ENCODE results near the gene CEP83. TPM values are rescaled to one million over a fixed set of nuclear protein-coding genes. Genes with fewer than 3 reads are reported as not detected.
"Not testable (repeated sequence)": the region's sequence is repeated elsewhere in the genome, so short reads cannot be mapped to it uniquely, and the experiment has no call there.

The CEP83 gene
- total RNA-seq, 1 donor from 2014 or later: 16.2 TPM

DNA sequence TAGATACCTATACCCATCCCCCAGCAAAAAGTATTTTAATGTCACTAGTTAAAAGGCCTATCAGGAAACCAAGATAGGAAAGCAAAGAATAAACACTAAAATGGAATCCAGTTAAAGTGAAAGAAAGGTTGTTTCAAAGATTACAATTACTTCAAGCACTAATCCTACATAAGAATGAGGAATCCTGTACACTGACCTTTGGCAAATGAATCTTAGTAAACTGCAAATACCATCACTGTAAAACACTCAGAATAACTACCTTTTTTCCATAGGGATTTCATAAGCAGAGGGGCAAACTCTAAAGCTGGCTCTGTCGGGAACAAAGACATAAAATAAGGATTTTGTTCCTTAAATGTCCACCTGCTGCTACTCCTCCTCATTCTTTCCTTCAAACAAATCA lies 25.9 kb downstream of the CEP83 start:
- no peak for DNase-seq (ENCODE audit: low spot score)

DNA sequence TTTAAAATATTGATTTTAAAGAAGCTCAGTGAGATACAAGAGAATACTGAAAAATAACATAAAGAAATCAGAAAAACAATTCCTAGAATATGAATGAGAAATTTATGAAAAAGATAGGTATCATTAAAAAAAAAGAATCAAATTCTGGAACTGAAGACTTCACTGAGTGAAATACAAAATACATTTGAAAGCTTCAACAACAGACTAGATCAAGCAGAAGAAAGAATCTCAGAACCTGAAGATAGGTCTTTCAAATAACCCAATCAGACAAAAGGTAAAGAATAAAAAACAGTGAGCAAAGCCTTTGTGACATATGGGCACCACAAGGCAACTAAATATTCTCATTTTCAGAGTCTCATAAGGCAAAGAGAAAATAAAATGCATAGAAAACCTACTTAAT lies 29.4 kb downstream of the CEP83 start:
- DNase-seq (ENCODE audit: low spot score): no peak

DNA sequence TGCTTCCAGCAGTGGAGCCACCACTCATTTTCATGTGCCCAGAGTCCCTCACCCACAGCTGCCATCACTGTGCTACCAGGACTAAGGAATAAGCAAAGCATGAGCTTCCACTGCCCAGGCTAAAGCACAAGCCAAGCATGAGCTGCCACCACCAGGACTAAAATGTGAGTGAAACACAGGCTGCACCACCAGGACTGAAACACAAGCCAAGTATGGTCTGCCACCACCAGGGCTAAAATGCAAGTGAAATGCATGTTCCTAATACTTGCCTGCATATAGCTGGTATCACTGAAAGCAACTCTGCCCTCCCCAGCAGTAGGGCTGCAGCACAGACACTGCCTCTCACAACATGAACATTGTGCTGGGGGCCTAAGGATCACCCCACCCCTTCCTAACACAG lies 30.0 kb downstream of the CEP83 start:
- no peak for DNase-seq (ENCODE audit: low spot score)

DNA sequence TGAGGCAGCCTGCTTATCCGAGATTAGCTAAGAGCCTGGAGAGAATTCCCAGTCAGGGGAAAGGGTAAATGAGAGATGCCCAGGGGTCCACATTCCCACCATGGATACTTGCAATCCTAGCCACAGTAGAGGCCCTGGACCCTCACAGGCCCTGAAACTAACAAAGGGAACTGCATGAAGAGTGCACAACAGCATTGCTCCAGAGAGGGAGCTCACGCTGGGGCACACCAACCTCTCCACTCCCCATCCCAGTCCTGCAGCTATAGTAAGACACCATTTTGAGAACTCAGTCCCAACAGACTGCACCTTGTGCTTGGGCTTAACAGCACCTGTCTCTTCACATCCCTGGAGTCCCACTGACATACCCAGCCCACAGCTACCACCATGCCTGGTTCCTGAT lies 30.5 kb downstream of the CEP83 start:
- no peak for DNase-seq (ENCODE audit: low spot score)

DNA sequence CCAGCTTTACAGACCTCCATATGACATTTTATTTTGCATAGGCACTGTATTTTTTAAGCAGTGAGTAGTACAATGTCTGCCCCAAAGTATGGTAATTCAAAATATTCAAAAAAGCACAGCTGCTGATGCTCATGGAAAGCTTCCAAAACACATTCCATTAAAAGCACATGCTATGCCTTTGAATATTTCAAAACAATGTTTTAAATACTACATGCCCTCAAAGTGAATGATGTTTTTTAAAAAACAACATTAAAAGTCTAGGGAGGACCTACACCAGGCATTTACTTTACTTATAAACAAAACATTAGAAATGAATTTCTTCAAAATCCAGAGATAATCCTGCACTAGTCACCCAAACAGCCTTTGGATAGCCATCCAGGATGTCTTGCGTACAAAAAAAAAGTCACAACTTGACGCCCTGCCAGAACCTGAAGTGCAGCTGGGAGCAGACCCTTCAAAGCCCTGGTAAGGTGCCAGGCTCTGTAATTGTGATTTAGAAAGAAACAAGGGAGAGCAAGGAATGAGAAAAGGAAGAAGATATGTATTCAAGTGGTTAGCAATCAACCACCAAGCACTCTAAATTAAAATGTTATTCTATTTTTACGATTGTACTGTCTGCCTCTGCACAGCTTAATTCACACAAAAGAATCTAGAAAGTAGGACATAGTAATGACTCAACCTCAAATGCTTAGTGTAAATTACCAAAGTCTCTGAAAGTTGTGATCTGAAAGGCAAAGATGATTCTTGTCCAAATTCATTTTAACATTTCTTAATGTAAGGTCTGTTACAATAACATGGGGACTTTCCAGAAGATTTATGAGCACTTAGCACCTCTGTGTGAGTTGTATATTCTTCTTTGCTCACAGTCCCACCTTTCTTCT lies 31.9 kb downstream of the CEP83 start:
- DNase-seq (ENCODE audit: low spot score): no peak

DNA sequence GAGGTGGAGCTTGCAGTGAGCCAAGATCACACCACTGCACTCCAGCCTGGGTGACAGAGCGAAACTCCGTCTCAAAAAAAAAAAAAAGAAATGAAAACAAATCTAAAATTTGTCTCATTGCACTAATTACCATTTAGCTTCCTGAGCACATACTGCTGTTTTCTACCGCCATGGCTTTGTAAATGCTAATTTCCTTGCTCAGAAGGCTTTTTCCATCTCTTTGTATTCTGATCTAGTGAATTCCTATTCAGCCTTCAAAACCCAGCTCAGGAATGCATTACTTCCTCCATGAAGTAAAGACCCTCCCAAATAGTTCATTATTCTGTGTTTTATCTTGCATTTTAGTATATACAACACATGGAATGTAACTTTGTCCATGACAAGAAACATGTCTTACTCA lies 33.6 kb downstream of the CEP83 start:
- no peak for DNase-seq (ENCODE audit: low spot score)

DNA sequence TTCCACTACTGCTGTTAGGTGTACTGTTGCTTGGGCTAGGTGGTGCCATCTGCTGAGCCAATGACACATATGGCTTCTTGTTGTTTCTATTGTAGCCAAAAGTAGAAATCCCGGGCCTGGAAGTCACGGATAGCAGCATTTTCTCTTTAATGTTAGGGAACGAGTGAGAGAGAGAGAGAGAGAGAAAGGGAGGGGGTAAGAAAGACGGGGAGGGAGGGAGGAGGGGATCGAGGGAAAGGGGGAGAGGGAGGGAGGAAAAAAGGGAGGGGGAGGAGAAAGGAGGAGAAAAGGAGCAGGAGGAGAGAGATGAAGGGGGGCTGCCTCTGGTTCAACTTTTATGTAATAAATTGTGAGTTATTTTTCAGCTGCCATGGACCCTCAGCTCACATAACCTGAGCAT lies 34.8 kb downstream of the CEP83 start:
- not testable (repeated sequence) for DNase-seq (ENCODE audit: low spot score)

DNA sequence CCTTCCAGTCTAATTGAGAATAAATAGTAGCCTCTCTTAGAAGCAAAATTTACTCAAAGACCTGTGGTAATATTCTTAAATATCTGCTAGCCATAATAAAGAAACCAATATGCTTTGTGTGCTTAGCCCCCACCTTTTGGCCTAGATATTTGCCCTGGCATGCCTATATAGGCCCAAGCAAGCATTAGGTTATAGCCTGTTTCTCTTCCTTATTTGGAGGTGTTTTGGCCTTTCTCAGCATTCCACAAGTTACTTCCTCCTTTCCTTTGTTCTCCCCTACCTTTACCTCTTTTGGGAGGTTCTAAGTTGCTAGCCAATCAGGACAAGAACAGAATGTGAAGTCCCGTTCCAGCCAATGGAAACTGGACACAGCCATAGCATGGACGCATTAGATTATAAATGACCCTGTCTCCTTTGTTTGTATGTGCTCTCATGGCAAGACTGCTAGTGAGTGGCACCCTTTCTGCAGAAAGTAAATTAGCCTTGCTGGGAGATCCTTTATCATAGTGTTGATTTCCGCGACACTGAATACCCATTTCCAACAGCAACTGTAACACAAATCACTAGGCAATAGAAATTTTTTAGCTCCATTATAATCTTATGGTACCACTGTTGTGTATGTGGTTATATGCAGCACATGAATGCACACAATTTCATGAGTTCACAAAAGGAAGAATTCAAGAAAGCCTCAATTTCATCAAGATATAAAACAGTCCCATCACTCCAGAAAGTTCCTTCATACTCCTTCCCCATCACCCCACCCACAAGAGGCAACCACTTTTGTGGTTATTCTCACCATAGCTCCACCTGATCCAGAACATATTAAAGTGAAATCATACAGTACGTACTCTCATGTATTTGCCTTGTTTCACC lies 37.6 kb downstream of the CEP83 start:
- DNase-seq (ENCODE audit: low spot score): no peak

DNA sequence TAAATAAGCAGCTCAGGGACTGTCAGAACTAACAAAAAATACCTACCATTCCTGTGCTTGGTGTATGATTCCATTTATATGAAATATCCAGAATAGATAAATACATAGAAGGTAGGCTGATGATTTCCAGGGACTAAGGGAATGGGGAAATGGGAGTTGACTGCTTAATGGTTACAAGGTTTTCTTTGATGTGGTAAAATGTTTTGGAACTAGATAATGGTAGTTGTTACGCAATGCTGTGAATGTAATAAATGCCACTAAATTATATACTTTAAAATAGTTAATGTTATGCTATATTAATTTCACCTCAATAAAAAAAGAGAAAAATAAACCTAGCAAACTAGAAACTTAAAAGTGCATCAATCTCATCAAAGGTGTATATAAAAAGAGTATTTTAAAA lies 41.1 kb downstream of the CEP83 start:
- DNase-seq (ENCODE audit: low spot score): no peak

DNA sequence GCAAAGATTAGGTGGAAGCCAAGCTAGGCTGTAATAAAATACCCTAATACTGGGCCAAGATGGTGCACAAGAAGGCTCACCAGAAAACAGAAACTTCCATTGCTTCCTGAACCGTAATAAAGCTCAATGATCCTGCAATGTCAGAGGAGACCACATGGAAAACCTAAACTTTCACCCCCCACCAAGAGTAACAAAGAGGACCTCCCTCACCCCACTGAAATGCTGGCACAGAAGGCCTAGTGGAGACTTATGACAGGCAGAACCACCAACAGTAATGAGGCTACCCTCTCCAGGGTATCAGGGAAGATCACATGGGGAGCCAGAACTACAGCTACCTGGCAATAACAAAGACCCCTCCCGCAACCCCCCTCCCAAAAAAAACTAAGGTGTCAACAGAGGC lies 43.1 kb downstream of the CEP83 start:
- DNase-seq (ENCODE audit: low spot score): no peak

DNA sequence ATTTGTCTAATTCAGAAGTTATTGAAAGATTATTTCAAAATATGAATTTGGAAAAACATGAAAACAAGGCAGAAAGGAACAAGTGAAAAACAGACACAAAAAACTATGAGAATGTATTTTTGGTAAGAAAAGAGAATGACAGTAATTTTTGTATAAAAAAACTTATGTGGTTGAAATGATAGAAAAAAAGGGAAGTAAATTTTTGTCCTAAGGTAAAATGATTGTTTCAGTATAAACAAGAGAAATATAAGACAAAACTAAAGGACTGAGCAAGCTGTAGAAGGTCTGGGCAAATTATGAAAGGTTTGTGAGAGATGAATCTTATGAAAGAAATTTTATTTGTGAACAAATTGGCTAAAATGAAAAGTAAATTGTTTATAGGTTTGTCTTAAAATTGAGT lies 44.6 kb downstream of the CEP83 start:
- DNase-seq (ENCODE audit: low spot score): no peak

DNA sequence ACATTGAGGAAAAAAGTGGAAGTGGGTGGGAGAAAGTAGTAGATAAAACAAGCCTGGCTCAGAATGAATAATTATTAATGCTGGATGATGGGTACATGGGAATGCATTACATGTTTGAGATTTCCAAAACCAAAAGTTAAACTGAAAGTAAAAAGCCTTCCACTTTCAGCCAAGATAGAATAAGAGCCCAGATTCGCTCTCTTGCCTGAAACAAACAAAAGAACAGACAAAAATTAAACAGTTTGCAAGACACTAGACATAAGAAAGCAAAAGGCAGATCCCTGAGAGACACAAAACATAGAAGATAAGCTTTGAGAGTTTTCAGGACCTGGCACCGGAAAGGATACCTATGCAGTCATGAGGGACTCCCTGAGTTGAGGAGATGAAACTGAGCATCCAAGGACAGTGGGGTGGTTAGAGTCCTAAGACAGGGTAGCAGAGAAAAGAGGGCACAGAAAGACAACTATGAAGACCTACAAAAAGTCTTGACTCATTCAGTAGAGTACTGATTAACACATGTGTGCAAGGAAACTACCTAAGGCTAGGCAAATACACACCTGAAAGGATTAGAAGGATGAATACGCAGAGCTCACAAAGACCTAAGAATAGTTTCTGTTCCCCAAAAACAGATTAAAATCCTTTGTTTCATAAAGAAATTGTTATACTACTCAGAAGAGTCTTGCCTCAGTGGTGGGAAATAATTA lies 54.1 kb downstream of the CEP83 start:
- DNase-seq (ENCODE audit: low spot score): no peak

DNA sequence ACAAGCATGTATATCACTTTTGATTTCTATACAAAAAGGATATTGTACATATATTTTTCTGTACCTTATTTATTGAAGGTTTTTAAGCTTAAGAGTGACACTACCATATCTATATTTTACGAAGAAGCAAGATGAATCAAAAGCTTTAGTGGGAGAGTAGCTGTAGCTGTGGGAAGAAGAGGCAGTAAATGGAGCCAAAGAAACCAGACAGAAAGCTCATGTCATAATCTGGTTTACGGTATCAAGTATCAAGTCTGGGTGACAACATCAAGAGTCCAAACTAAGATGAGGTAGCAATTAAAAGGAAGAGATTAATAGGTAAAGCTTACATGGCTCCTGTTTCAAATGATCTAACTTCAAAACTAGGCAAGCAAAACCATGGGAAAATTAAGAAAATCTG lies 54.8 kb downstream of the CEP83 start:
- DNase-seq (ENCODE audit: low spot score): no peak

DNA sequence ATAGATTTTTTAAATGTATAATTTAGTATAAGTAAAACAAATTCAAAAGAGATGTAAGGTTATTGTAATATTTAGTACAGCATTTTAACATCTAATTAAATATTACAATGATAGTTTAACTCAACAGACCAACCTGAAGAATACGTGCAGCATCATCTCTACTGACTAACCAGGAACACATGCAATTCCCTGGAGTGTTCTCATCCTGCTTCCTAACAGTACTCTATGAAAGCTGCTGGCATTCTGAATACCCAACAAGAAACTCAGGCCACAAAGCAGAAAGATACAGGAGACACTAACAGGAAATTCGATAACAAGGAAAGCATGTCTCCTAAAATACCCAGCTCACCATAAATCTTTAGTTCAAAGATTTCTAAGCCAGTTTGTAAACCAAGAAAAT lies 58.3 kb downstream of the CEP83 start:
- no peak for DNase-seq (ENCODE audit: low spot score)

DNA sequence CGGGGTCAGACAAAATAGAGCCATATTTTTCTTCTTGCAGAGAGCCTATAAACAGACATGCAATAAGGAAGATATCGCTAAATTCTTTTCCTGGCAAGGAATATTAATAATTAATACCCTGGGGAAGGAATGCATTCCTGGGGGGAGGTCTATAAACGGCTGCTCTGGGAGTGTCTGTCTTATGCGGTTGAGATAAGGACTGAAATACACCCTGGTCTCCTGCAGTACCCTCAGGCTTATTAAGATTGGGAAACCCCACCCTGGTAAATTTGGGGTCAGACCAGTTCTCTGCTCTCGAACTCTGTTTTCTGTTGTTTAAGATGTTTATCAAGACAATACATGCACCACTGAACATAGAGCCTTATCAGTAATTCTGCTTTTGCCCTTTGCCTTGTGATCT lies 61.0 kb downstream of the CEP83 start:
- not testable (repeated sequence) for DNase-seq (ENCODE audit: low spot score)

DNA sequence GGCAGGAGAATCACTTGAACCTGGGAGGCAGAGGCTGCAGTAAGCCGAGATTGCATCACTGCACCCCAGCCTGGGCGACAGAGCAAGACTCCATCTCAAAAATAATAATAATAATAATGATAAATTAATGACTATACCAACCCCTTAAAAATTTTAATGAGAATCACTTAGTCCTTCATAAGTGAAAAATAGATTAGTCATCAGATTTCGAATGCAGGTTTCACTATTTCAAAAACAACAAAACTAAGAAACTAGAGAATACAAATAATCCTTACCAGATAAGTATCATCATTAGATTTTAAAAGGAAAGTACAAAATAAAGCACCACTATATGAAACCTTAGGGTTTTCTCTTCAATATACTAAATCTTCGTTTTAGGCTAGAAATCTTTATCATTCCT lies 62.3 kb downstream of the CEP83 start:
- DNase-seq (ENCODE audit: low spot score): no peak

DNA sequence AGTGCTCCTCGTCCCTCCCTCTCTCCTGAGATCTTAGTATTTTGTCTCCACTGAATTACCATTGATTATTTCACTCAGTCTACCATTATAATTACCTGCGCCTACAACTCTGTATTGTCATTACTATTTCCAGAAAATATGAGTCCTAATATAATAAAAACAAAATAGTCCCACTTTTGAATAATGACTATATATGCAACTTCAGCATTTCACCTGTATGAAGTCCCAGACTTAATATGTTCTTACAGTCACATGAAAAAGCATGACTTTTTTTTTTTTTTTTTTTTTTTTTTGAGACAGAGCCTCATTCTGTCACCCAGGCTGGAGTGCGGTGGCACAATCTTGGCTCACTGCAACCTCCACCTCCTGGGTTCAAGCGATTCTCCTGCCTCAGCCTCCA lies 63.7 kb downstream of the CEP83 start:
- not testable (repeated sequence) for DNase-seq (ENCODE audit: low spot score)

DNA sequence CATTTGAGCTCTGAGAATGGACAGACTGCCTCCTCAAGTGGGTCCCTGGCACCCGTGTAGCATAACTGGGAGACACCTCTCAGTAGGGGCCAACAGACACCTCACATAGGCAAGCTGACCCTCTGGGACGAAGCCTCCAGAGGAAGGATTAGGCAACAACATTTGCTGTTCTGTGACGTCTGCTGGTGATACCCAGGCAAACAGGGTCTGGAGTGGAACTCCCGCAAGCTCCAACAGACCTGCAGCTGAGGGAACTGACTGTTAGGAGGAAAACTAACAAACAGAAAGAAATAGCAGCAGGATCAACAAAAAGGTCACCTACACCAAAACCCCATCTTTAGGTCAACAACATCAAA lies 69.6 kb downstream of the CEP83 start:
- DNase-seq (ENCODE audit: low spot score): no peak

DNA sequence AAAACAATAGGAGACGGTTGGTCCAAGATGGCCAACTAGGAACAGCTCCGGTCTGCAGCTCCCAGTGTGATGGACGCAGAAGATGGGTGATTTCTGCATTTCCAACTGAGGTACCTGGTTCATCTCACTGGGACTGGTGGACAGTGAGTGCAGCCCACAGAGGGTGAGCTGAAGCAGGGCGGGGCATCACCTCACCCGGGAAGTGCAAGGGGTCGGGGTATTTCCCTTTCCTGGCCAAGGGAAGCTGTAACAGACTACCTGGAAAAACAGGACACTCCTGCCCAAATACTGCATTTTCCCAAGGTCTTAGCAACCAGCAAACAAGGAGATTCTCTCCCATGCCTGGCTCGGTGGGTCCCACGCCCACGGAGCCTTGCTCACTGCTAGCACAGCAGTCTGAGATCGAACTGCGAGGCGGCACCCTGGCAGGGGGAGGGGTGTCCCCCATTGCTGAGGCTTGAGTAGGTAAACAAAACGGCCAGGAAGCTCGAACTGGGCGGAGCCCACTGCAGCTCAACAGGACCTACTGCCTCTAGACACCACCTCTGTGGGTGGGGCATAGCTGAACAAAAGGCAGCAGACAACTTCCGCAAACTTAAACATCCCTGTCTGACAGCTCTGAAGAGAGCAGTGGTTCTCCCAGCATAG lies 70.1 kb downstream of the CEP83 start:
- not testable (repeated sequence) for DNase-seq (ENCODE audit: low spot score)

DNA sequence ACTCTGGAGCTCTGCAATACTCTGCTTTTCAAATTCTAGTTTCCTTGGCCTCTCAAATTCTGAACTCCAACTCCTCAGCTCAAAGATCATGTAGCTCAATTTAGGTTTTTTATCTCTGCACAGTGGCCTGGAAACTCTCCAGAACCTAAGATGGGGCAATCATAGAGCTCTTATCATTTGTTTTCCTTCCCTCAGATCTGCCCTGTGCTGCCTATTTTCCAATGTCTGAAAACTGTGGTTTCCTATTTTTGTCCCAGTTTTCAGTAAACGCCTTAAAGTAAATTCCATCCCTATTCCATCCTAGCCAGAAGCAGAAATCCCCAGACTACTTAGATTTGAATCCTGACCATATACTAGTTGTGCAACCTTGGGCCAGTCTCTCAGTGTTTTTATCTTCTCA lies 73.2 kb downstream of the CEP83 start:
- no peak for DNase-seq (ENCODE audit: low spot score)

DNA sequence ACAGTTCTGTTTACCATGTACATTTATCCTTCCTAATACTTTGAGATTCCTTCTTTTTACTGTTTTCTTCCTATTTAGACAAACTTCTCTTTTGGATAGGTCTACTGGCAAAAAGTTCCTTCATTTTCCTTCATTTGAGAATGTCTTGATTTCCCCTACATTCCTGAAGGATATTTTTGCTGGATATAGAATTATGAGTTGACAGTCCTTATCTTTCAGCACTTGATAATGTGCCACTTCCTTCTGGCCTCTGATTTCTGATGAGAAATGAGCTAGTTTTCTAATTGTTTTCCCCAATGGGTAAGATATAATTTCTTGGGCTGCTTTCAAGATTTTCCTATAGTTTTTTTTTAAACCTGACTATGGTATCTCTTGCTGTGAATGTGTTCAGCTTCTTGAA lies 75.6 kb downstream of the CEP83 start:
- no peak for DNase-seq (ENCODE audit: low spot score)

All from mesenteric fat pad (tissue), 1 donor.